A549 (cell line): ENCODE results near the gene SLC37A1. TPM values are rescaled to one million over a fixed set of nuclear protein-coding genes. Genes with fewer than 3 reads are reported as not detected.

ENCODE experiments used
- ATAC-seq, 2 experiments: fragments of 200-7000 bp in 1 of 2; fragments of >200 bp in 1 of 2; cut with Nextera tagmentation in 1 of 2; cut with Tn5 transposase in 1 of 2; 3 replicates each; pipeline versions ENCODE4 v1.8.0 to v1.9.1; 2018 to 2020; ENCODE audit warnings: mild to moderate bottlenecking in 1 of 2, moderate library complexity in 1 of 2
- CTCF ChIA-PET: fragments of 300-600 bp; sonication (Branson Sonifier 250); formaldehyde crosslinking; extraction: SDS; loops from one replicate; lab custom pipeline; 2021; ENCODE audit warnings: antibody characterized with exemption, inconsistent platforms; lab: Yijun Ruan, JAX
- POLR2A ChIA-PET: fragments of 350-600 bp; formaldehyde crosslinking; extraction: SDS; loops from one replicate; lab custom pipeline; 2021; ENCODE audit warnings: antibody characterized with exemption, inconsistent platforms; lab: Yijun Ruan, JAX
- DNase-seq, 2 experiments: peaks; one replicate each; pipeline versions ENCODE4 v3.0.0 to v3.0.0-alpha.2; 2011 to 2016; ENCODE audit warnings: low read depth in 1 of 2, low spot score in 1 of 2
- FAIRE-seq: peaks from 2 replicates; lab custom pipeline; 2011; peaks lifted over from hg19 to GRCh38; lab: Jason Lieb, UNC
- H3K27ac ChIP-seq, 2 experiments: fragments of >200 bp; sonication (Bioruptor Twin); formaldehyde crosslinking; 3 replicates each; pipeline ENCODE4 v1.5.1; 2016 to 2017
- H3K4me1 ChIP-seq: fragments of >200 bp; sonication (Bioruptor Twin); formaldehyde crosslinking; 3 replicates; pipeline ENCODE4 v1.6.1; 2016
- H3K4me2 ChIP-seq: fragments of >200 bp; sonication (Bioruptor Twin); formaldehyde crosslinking; 3 replicates; pipeline ENCODE4 v1.6.1; 2016
- H3K4me3 ChIP-seq: fragments of >200 bp; sonication (Bioruptor Twin); formaldehyde crosslinking; 3 replicates; pipeline ENCODE4 v1.5.1; 2016
- H3K9me3 ChIP-seq: fragments of >200 bp; sonication (Bioruptor Twin); formaldehyde crosslinking; 3 replicates; pipeline ENCODE4 v1.6.1; 2016
- CBX8 ChIP-seq: fragments of 200-600 bp; sonication (generic); IDR thresholded peaks from 2 replicates; pipeline ENCODE4 v1.6.1; 2016
- CHD4 ChIP-seq: fragments of 200-600 bp; sonication (generic); IDR thresholded peaks from 2 replicates; pipeline ENCODE4 v1.6.1; 2016; ENCODE audit warnings: antibody characterized with exemption, mild to moderate bottlenecking, borderline replicate concordance
- EHF ChIP-seq: fragments of 250-450 bp; sonication (Bioruptor Pico); IDR thresholded peaks from 2 replicates; pipeline ENCODE4 v1.5.0; 2020; ENCODE audit warnings: mild to moderate bottlenecking
- EHMT2 ChIP-seq: fragments of 200-600 bp; sonication (generic); IDR thresholded peaks from 2 replicates; pipeline ENCODE4 v1.6.1; 2016; ENCODE audit warnings: antibody characterized with exemption, low read depth, mild to moderate bottlenecking, moderate library complexity
- ESRRA ChIP-seq: fragments of 150-350 bp; IDR thresholded peaks from 2 replicates; pipeline ENCODE4 v1.6.1; 2014; ENCODE audit warnings: mild to moderate bottlenecking, low read length, borderline replicate concordance
- FOSL2 ChIP-seq, 2 experiments: fragments of 450-650 bp in 1 of 2; fragments of >200 bp in 1 of 2; sonication (Bioruptor Twin) in 1 of 2; formaldehyde crosslinking; IDR thresholded peaks; 2 replicates each; pipeline versions ENCODE4 v1.5.0 to v1.6.1; 2016 to 2020; ENCODE audit warnings: mild to moderate bottlenecking in 1 of 2, moderate library complexity in 1 of 2
- HDAC2 ChIP-seq: fragments of 200-600 bp; sonication (generic); IDR thresholded peaks from 2 replicates; pipeline ENCODE4 v1.6.1; 2016
- HEYL ChIP-seq: fragments of 250-450 bp; sonication (Bioruptor Pico); IDR thresholded peaks from 2 replicates; pipeline ENCODE4 v1.8.0; 2021; ENCODE audit warnings: mild to moderate bottlenecking, moderate library complexity
- HOXA7 ChIP-seq: fragments of 250-450 bp; sonication (Bioruptor Pico); IDR thresholded peaks from 2 replicates; pipeline ENCODE4 v1.5.0; 2020; ENCODE audit warnings: mild to moderate bottlenecking, moderate library complexity
- JUN ChIP-seq, 2 experiments: fragments of >200 bp; sonication (Bioruptor Twin); formaldehyde crosslinking; IDR thresholded peaks; 2 replicates in 1 of 2; 3 replicates in 1 of 2; pipeline ENCODE4 v1.6.1; 2016 to 2017
- KDM1A ChIP-seq: fragments of 200-600 bp; sonication (generic); IDR thresholded peaks from 2 replicates; pipeline ENCODE4 v1.6.1; 2016; ENCODE audit warnings: low read depth, mild to moderate bottlenecking
- MAFK ChIP-seq: fragments of 450-650 bp; IDR thresholded peaks from 2 replicates; pipeline ENCODE4 v1.6.1; 2014; ENCODE audit not compliant: partially characterized antibody
- MYC ChIP-seq: IDR thresholded peaks from 2 replicates; pipeline ENCODE4 v1.6.1; 2012; ENCODE audit warnings: mild to moderate bottlenecking, inconsistent platforms, low read length, improper control_type of control experiment, borderline replicate concordance
- NFE2L2 ChIP-seq: fragments of 150-350 bp; conservative IDR thresholded peaks from 2 replicates; pipeline ENCODE4 v1.6.1; 2014; ENCODE audit warnings: low read length
- PHF8 ChIP-seq: fragments of 200-600 bp; sonication (generic); IDR thresholded peaks from 2 replicates; pipeline ENCODE4 v1.6.1; 2016; ENCODE audit warnings: low read depth, mild to moderate bottlenecking, antibody characterized with exemption, moderate library complexity, borderline replicate concordance
- POLR2A ChIP-seq: IDR thresholded peaks from 2 replicates; pipeline ENCODE4 v1.6.1; 2012; ENCODE audit warnings: mild to moderate bottlenecking, low read length
- RARB ChIP-seq: fragments of 250-450 bp; sonication (Bioruptor Pico); IDR thresholded peaks from 2 replicates; pipeline ENCODE4 v1.8.0; 2021; ENCODE audit warnings: mild to moderate bottlenecking, moderate library complexity
- RCOR1 ChIP-seq: fragments of 150-350 bp; IDR thresholded peaks from 2 replicates; pipeline ENCODE4 v1.6.1; 2014; ENCODE audit warnings: antibody characterized with exemption, low read length, low read depth
- RNF2 ChIP-seq: fragments of 200-600 bp; sonication (generic); IDR thresholded peaks from 2 replicates; pipeline ENCODE4 v1.6.1; 2016; ENCODE audit warnings: low read depth, mild to moderate bottlenecking, antibody characterized with exemption, moderate library complexity, borderline replicate concordance
- SMC3 ChIP-seq: fragments of >200 bp; sonication (Bioruptor Twin); formaldehyde crosslinking; IDR thresholded peaks from 3 replicates; pipeline ENCODE4 v1.6.1; 2018; ENCODE audit warnings: inconsistent platforms
- SREBF2 ChIP-seq: fragments of 450-650 bp; IDR thresholded peaks from 2 replicates; pipeline ENCODE4 v1.6.1; 2014; ENCODE audit warnings: mild to moderate bottlenecking, moderate library complexity
- TP53 ChIP-seq: fragments of 250-450 bp; sonication (Bioruptor Pico); IDR thresholded peaks from 2 replicates; pipeline ENCODE4 v1.5.0; 2021; ENCODE audit warnings: mild to moderate bottlenecking, moderate library complexity
- ZC3H11A ChIP-seq: fragments of 450-650 bp; IDR thresholded peaks from 2 replicates; pipeline ENCODE4 v1.6.1; 2014; ENCODE audit warnings: antibody characterized with exemption, mild to moderate bottlenecking
- ZNF302 ChIP-seq: fragments of 250-450 bp; sonication (Bioruptor Pico); IDR thresholded peaks from 2 replicates; pipeline ENCODE4 v1.9.0; 2021; ENCODE audit warnings: inconsistent platforms, mild to moderate bottlenecking, moderate library complexity
- WGBS: methylation state at CpG from one replicate; pipeline ENCODE4 v1.1.6; 2017; ENCODE audit errors: missing lambda C conversion rate; 5-methylcytosine and 5-hydroxymethylcytosine counted together
- polyA plus RNA-seq, 4 experiments: library from polyadenylated mRNA; depleted of rRNA in 3 of 4; stranded (reverse); fragments of >200 nt; fragmentation: RNase III in 1 of 4; extraction: RNeasy Plus Mini Kit Qiagen cat#74134 plus additional on column Dnase treatment in 1 of 4; gene quantifications; 2 replicates in 3 of 4; 3 replicates in 1 of 4; pipeline ENCODE4 v1.2.3, GENCODE V29; 2011 to 2017
- TF ChIP-seq, protein P1 (sequence below): fragments of 150-350 bp; IDR thresholded peaks from 2 replicates; pipeline ENCODE4 v1.6.1; 2014; ENCODE audit warnings: low read depth, mild to moderate bottlenecking, low read length
- TF ChIP-seq, protein P2 (sequence below): IDR thresholded peaks from 2 replicates; pipeline ENCODE4 v1.6.1; 2012
- TF ChIP-seq, protein P3 (sequence below): fragments of 450-650 bp; IDR thresholded peaks from 2 replicates; pipeline ENCODE4 v1.6.1; 2014; ENCODE audit warnings: antibody characterized with exemption
- TF ChIP-seq, protein P4 (sequence below): fragments of >200 bp; sonication (Bioruptor Twin); formaldehyde crosslinking; IDR thresholded peaks from 2 replicates; pipeline ENCODE4 v1.6.1; 2016
- TF ChIP-seq, protein P5 (sequence below): IDR thresholded peaks from 2 replicates; pipeline ENCODE4 v1.6.1; 2012; ENCODE audit warnings: low read depth, borderline replicate concordance
- TF ChIP-seq, protein P6 (sequence below): fragments of >200 bp; sonication (Bioruptor Twin); formaldehyde crosslinking; IDR thresholded peaks from 3 replicates; pipeline ENCODE4 v1.5.1; 2016

SLC37A1 gene
- polyA plus RNA-seq, 2 of the 4 experiments (the other 2 are of a cell fraction): 1.9 to 2.1 TPM

DNA sequence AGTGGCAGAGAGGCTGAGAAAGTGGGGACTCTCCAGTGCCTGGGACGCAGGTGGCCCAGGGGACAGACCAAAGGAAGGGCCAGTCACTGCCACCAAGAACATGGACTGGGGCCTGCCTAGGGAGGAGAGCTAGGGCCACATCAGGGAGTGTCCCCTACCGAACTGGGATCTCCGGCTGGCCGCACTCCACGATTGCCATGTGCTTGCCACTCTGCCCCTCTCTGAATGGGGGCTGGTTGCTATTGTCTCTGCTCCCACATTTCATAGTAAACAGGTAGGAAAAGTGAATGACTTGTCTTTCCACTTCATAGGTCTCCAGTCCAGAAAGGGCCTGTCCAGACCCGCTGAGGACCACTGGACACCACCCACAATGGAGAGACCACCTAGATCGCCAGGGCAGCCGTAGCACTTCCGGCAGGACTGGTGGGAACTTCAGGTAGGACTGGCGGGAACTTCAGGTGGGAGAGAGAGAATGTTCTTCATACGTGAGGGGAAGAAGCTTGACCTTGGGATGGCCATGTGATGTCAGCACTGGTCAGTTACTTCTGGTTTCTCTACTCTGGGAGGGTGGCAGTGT, 84.6 kb downstream of the SLC37A1 start:
- ATAC-seq (no peak), DNase-seq (no peak), FAIRE-seq (no peak)
- Histone ChIP-seq H3K27ac (no peak overlapping the region), H3K4me2 (no peak overlapping the region), H3K4me1 (no peaks in the 10 kb centered on the region), H3K4me3 (no peak overlapping the region), H3K9me3 (no peaks in the 10 kb centered on the region)
- ChIA-PET POLR2A (no interaction called here), CTCF (interaction anchor here (0.6 kb wide), 1 partner anchor 188 kb away, joined by 3 read pairs; no protein-coding TSS in a partner anchor)
- WGBS: 91% methylated on average over 11 of the region's 11 CpGs
- TF ChIP-seq, protein P1, sequence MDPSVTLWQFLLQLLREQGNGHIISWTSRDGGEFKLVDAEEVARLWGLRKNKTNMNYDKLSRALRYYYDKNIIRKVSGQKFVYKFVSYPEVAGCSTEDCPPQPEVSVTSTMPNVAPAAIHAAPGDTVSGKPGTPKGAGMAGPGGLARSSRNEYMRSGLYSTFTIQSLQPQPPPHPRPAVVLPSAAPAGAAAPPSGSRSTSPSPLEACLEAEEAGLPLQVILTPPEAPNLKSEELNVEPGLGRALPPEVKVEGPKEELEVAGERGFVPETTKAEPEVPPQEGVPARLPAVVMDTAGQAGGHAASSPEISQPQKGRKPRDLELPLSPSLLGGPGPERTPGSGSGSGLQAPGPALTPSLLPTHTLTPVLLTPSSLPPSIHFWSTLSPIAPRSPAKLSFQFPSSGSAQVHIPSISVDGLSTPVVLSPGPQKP: no peak
- TF ChIP-seq, protein P2, sequence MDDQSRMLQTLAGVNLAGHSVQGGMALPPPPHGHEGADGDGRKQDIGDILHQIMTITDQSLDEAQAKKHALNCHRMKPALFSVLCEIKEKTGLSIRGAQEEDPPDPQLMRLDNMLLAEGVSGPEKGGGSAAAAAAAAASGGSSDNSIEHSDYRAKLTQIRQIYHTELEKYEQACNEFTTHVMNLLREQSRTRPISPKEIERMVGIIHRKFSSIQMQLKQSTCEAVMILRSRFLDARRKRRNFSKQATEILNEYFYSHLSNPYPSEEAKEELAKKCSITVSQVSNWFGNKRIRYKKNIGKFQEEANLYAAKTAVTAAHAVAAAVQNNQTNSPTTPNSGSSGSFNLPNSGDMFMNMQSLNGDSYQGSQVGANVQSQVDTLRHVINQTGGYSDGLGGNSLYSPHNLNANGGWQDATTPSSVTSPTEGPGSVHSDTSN: no peak
- TF ChIP-seq NFE2L2: no peak

DNA sequence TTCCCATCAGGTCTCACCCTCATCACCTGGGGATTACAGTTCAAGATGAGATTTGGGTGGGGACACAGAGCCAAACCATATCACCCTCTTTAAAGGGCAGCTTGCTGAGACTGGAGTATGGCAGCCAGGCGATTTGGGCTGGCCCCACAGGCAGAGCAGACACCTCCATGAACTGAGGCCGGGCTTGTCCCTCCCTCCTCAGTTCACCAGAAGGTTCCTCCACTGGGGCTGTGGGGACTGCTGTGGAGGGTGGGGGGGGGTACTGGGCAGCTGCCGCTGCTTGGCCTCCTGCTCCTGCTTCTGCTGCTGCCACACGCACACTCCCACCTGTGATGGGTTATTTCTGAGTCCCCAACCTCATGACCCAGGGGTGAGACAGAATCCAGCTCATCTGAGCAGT, 85.8 kb downstream of the SLC37A1 start:
- FAIRE-seq (no peak), ATAC-seq (no peak), DNase-seq (no peak)
- POLR2A ChIA-PET: interaction anchor here (0.7 kb wide), 1 partner anchor 37 kb away, joined by 4 read pairs; no protein-coding TSS in a partner anchor
- CTCF ChIA-PET: no interaction called here
- H3K4me1 ChIP-seq: no peaks in the 10 kb centered on the region
- H3K27ac ChIP-seq: no peak overlapping the region
- H3K4me2 ChIP-seq: no peak overlapping the region
- 0 out of 3 replicates have a peak, but pooled peaks cover 2% of the 10 kb centered on the region for H3K9me3 ChIP-seq
- no peak for TF ChIP-seq KDM1A
- no peak for TF ChIP-seq CHD4
- no peak for TF ChIP-seq RNF2
- TF ChIP-seq TP53 (CRISPR knock-in tag): no peak
- no peak for TF ChIP-seq SMC3
- no peak for TF ChIP-seq EHMT2
- no peak for TF ChIP-seq ESRRA
- TF ChIP-seq PHF8: no peak
- TF ChIP-seq RARB (CRISPR knock-in tag): no peak
- TF ChIP-seq, protein P3, sequence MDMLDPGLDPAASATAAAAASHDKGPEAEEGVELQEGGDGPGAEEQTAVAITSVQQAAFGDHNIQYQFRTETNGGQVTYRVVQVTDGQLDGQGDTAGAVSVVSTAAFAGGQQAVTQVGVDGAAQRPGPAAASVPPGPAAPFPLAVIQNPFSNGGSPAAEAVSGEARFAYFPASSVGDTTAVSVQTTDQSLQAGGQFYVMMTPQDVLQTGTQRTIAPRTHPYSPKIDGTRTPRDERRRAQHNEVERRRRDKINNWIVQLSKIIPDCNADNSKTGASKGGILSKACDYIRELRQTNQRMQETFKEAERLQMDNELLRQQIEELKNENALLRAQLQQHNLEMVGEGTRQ: no peak
- no peak for TF ChIP-seq MYC
- TF ChIP-seq ZC3H11A: no peak
- TF ChIP-seq FOSL2 (IDR thresholded peaks at IDR 0.05): no peak
- no peak for TF ChIP-seq FOSL2 (CRISPR knock-in tag; IDR thresholded peaks at IDR 0.05)
- no peak for TF ChIP-seq HEYL (CRISPR knock-in tag)
- TF ChIP-seq HOXA7 (CRISPR knock-in tag): no peak
- TF ChIP-seq NFE2L2: no peak
- TF ChIP-seq, protein P4, sequence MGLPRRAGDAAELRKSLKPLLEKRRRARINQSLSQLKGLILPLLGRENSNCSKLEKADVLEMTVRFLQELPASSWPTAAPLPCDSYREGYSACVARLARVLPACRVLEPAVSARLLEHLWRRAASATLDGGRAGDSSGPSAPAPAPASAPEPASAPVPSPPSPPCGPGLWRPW: no peak
- 0% methylated on average over 1 of the region's 4 CpGs for WGBS
- no peak overlapping the region for H3K4me3 ChIP-seq

DNA sequence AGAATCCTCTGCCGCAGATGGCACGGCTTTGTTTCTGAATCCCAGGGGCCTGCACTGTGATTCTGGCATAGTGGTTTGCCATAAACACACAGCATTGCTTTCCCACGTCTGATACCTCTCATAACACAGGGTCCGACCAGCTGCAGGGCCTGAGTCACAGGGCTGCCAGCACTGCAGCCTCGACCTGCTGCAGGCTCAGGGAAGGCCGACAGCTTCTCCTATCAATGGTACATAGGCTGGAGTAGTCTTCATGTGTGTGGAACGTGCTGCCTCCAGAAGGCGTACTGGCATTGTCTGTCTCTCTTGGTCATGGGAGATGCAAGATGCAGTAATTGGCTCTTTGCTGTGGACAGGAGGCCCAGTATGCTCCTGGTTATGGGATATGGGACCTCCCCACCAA, 86.3 kb downstream of the SLC37A1 start:
- Histone ChIP-seq H3K4me3 (no peak overlapping the region), H3K4me1 (no peaks in the 10 kb centered on the region), H3K27ac (no peak overlapping the region), H3K4me2 (no peak overlapping the region), H3K9me3 (0 out of 3 replicates have a peak, but pooled peaks cover 4% of the 10 kb centered on the region)
- FAIRE-seq: no peak
- ChIA-PET POLR2A (no interaction called here), CTCF (no interaction called here)
- no peak for ATAC-seq
- WGBS: 38% methylated on average over 3 of the region's 8 CpGs
- no peak for DNase-seq
- no peak for TF ChIP-seq SREBF2
- no peak for TF ChIP-seq HDAC2
- no peak for TF ChIP-seq ZNF302 (CRISPR knock-in tag)
- no peak for TF ChIP-seq HOXA7 (CRISPR knock-in tag)
- TF ChIP-seq, protein P5, sequence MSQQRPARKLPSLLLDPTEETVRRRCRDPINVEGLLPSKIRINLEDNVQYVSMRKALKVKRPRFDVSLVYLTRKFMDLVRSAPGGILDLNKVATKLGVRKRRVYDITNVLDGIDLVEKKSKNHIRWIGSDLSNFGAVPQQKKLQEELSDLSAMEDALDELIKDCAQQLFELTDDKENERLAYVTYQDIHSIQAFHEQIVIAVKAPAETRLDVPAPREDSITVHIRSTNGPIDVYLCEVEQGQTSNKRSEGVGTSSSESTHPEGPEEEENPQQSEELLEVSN: no peak
- no peak for TF ChIP-seq POLR2A
- no peak for TF ChIP-seq MAFK
- TF ChIP-seq, protein P6, sequence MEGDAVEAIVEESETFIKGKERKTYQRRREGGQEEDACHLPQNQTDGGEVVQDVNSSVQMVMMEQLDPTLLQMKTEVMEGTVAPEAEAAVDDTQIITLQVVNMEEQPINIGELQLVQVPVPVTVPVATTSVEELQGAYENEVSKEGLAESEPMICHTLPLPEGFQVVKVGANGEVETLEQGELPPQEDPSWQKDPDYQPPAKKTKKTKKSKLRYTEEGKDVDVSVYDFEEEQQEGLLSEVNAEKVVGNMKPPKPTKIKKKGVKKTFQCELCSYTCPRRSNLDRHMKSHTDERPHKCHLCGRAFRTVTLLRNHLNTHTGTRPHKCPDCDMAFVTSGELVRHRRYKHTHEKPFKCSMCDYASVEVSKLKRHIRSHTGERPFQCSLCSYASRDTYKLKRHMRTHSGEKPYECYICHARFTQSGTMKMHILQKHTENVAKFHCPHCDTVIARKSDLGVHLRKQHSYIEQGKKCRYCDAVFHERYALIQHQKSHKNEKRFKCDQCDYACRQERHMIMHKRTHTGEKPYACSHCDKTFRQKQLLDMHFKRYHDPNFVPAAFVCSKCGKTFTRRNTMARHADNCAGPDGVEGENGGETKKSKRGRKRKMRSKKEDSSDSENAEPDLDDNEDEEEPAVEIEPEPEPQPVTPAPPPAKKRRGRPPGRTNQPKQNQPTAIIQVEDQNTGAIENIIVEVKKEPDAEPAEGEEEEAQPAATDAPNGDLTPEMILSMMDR: no peak
- no peak for TF ChIP-seq RCOR1
- TF ChIP-seq EHF (CRISPR knock-in tag): no peak
- TF ChIP-seq, protein P2: no peak
- TF ChIP-seq CBX8: no peak
- TF ChIP-seq NFE2L2: no peak
- TF ChIP-seq JUN (IDR thresholded peaks at IDR 0.05): no peak
